Mucosa of gallbladder (tissue), 1 donor: Measurements from ENCODE around the gene HECTD3. TPM values are rescaled to one million over a fixed set of nuclear protein-coding genes. Genes with fewer than 3 reads are reported as not detected.
"Not testable (repeated sequence)": the region's sequence is repeated elsewhere in the genome, so short reads cannot be mapped to it uniquely, and the experiment has no call there.

Experiments
- DNase-seq: peaks from one replicate; pipeline ENCODE4 v3.0.0-alpha.2; 2020; ENCODE audit warnings: low spot score
- total RNA-seq: library from RNA; stranded (reverse); gene quantifications from one replicate; pipeline ENCODE4 v1.2.1, GENCODE V29; 2021
- donor health status: DM: no; HTN: no; CAD: no.

Gene HECTD3
- total RNA-seq, 1 donor from 2014 or later, result 59.6 TPM

- DNase-seq, result no peak
Observed at GRCh38 chr1:44994309-44994898, 16.7 kb downstream of the HECTD3 start.

GRCh38 chr1:44988531-44989156 lies 22.5 kb downstream of the HECTD3 start:
- no peak for DNase-seq

GRCh38 chr1:44985747-44986359 lies 25.3 kb downstream of the HECTD3 start:
- no peak for DNase-seq

- DNase-seq, result not testable (repeated sequence)
Observed at GRCh38 chr1:44977372-44977771, 33.8 kb downstream of the HECTD3 start.

- no peak for DNase-seq
Observed at GRCh38 chr1:44976252-44976651, 34.9 kb downstream of the HECTD3 start.

- DNase-seq, result no peak
Observed at GRCh38 chr1:44973645-44974044, 37.5 kb downstream of the HECTD3 start.

GRCh38 chr1:44970317-44970716 lies 40.8 kb downstream of the HECTD3 start:
- no peak for DNase-seq

GRCh38 chr1:44964396-44964795 lies 46.7 kb downstream of the HECTD3 start:
- DNase-seq, result no peak

GRCh38 chr1:44962729-44963128 lies 48.4 kb downstream of the HECTD3 start:
- no peak for DNase-seq

GRCh38 chr1:44962022-44962421 lies 49.1 kb downstream of the HECTD3 start:
- DNase-seq, result not testable (repeated sequence)

- not testable (repeated sequence) for DNase-seq
Observed at GRCh38 chr1:44957566-44957965, 53.6 kb downstream of the HECTD3 start.

- not testable (repeated sequence) for DNase-seq
Observed at GRCh38 chr1:44956077-44956476, 55.0 kb downstream of the HECTD3 start.

Other genes starting within 250 kb of the HECTD3 start
- 1,176 TPM for gene RPS8, start 235.8 kb downstream of the HECTD3 start, total RNA-seq
- 0.37 TPM for gene BEST4, start 223.2 kb downstream of the HECTD3 start, total RNA-seq
- 14.7 TPM for gene PLK3, start 210.9 kb downstream of the HECTD3 start, total RNA-seq
- not detected for gene DYNLT4, start 204.0 kb downstream of the HECTD3 start, total RNA-seq
- gene BTBD19, start 202.8 kb downstream of the HECTD3 start, total RNA-seq, result 7.8 TPM
- 1.9 TPM for gene PTCH2, start 168.1 kb downstream of the HECTD3 start, total RNA-seq
- 19.3 TPM for gene EIF2B3, start 24.7 kb downstream of the HECTD3 start, total RNA-seq
- gene UROD, start 930 bp upstream of the HECTD3 start, total RNA-seq, result 53.5 TPM
- 4.4 TPM for gene ZSWIM5, start 195.3 kb upstream of the HECTD3 start, total RNA-seq